Fibroblast of gingiva (primary cell): Measurements from ENCODE around the gene GRAP2.
"Not testable (repeated sequence)": the region's sequence is repeated elsewhere in the genome, so short reads cannot be mapped to it uniquely, and the experiment has no call there.

ENCODE experiments used
- DNase-seq: peaks from one replicate; pipeline ENCODE4 v3.0.0-alpha.2; 2011; ENCODE audit warnings: low read depth

The GRAP2 gene

DNA sequence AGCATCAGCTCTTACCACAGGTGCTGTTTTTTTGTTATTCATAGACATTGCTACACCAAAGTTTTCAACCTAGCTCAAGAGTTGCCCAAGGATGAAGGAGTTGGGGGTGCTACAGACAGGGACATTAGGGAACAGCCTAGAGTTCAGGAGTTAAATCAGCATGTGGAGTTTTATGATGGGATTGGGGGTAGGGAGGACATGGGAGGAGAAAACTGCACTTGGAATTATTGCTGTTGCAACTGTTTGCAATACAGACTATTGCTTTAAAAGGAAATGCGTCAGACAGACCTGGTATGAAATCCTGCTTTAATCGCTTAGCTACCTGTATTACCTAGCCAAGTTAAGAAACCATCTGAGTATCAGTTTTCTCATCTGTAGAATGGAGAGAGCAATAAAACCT, 65.6 kb downstream of the GRAP2 start:
- no peak for DNase-seq

- DNase-seq, result no peak
Measured at GRCh38 chr22:39967103-39967829, 66.4 kb downstream of the GRAP2 start.

GRCh38 chr22:39967996-39968972, 67.4 kb downstream of the GRAP2 start:
- no peak for DNase-seq

- no peak for DNase-seq
Measured at GRCh38 chr22:39970742-39971141, 69.9 kb downstream of the GRAP2 start.

- DNase-seq, result no peak
Measured at GRCh38 chr22:39972641-39973040, 71.8 kb downstream of the GRAP2 start.

- DNase-seq, result no peak
Measured at GRCh38 chr22:39973656-39974055, 72.8 kb downstream of the GRAP2 start.

GRCh38 chr22:39974065-39974464, 73.2 kb downstream of the GRAP2 start:
- DNase-seq, result no peak

DNA sequence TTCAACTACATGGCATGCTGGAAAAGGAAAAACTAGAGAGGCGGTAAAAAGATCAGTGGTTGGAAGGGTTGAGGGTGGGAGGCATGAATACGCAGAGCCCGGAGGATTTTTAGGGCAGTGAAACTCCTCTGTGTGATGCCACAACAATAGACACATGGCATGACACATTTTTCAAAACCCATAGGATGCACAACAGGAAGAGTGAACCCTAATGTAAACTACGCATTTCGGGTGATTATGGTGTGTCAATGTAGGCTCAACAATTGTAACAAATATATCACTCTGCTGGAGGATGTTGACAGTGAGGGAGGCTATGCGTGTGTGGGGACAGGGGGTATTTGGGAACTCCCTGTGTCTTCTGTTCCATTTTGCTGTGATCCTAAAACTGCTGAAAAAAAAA, 78.2 kb downstream of the GRAP2 start:
- no peak for DNase-seq

DNA sequence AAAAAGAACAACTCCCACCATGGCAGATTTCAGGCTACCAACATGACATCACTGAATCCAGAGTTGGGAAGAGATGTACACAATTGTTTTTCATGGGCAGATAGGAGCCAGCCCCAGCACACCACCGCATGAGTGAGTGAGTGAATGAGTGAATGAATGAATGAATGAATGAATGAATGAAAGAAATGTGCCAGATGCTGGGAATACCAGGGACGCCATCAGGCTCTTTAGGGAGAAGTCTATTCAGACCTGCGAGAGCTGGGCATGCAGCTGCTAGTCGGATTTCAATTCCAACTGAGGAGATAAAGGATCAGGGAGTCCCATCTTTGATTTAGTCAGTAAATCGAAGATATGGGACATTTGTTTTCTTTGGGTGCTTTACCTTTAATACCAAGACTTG, 78.6 kb downstream of the GRAP2 start:
- DNase-seq, result no peak

DNA sequence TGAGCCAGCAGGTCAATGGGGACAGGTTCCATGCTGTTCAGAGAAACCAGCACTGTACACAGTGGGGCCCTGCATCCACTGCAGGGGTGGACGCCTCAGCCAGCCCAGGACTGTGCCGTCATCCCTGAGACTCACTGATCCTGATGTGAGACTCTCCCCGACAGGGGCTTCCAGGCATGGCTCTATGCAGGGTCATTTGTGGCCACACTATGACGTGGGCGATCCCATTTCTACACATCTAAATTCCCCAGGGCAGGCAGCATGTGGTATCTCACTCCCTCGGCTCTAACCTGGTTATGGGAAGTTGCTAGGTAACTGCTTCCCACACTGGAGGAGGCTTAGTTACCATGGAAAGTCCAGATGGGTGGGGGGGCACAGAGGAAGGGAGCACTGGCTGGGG, 79.7 kb downstream of the GRAP2 start:
- no peak for DNase-seq

- no peak for DNase-seq
Measured at GRCh38 chr22:39983346-39983745, 82.5 kb downstream of the GRAP2 start.

DNA sequence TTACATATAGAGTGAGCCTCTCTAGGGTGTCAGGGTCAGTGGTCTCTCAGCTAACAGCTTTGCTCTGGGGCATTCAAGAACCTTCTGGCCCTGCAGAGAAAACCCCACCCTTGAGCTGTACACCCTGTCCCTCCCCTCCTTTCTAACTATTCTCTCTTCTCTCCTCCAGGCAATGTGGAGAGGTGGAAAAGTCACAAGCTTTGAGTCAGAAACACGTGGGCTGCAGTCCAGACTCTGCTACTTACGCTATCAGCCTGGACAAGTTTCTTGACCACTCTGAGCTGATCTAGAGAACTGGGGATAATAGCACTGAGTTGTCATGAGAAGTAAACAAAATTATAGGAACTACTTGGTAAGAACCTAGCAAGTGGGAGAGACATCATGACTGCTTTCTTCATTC, 83.1 kb downstream of the GRAP2 start:
- DNase-seq, result no peak

GRCh38 chr22:39984746-39985145, 83.9 kb downstream of the GRAP2 start:
- no peak for DNase-seq

DNA sequence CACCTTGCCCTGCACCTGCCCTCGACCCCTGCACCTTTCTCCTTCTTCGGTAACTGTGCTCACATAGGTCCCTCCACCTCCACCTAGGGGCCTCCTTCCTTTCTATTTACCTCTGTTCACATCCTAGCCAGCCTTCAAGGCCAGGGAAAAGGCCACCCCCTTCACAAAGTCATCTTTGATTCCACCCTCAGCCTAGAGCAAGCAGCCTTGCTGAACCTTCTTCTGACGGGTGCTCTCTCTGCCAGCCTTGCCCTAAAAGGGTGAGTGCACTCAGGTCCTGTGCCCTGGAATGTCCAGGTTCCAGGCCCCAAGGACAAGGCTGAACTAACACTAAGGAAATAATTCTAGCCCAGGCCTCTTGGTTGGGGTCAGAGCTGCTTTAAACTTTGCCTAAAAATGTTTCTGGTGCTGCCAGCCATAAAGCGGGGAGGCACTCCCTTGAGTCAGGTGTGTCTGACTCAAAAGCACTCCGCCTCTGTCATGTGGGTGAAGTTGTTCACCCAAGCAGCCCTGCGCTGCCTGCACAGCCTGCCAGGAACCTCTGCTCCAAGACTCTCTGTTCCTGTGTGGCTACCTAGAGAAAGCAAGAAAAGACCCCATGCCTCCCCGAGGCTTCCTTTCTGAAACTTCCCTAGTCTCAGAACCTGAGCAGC, 84.6 kb downstream of the GRAP2 start:
- no peak for DNase-seq

DNA sequence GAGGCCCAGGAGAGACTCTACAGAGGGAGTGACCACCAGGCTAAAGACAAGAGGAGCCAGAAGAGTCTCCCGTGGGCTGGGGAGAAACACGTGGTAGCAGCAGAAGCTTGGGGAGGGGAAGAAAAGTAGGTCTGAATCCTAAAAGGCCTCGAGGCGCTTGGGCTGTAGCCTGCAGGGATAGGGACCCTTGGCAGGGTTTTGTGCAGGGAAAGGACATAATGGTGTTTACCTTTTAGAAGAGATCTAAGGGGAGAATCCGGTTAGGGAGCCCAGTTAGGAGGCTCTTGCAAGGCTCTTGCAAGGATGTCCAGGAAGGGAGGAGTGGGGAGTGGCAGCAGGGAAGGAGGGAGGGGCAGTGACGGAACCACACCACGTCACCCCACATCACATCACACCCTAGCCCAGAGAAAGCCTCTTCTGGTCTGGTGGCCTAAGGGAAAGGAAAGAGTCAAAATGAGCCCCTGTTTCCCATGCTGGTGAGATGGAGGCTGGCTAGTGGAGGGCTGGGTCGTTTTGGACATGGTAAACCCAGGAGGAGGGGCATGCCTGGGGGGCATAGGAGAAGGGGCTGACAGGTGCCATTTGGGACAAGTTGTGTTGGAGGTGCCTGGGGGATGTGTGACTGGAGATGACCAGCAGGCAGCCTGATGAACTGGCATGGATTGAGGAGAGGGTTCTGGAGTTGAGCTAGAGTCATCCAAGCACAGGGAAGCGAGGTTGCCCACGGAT, 87.7 kb downstream of the GRAP2 start:
- DNase-seq, result no peak

- DNase-seq, result no peak
Measured at GRCh38 chr22:39989633-39990032, 88.7 kb downstream of the GRAP2 start.

GRCh38 chr22:39990686-39991085, 89.8 kb downstream of the GRAP2 start:
- no peak for DNase-seq

DNA sequence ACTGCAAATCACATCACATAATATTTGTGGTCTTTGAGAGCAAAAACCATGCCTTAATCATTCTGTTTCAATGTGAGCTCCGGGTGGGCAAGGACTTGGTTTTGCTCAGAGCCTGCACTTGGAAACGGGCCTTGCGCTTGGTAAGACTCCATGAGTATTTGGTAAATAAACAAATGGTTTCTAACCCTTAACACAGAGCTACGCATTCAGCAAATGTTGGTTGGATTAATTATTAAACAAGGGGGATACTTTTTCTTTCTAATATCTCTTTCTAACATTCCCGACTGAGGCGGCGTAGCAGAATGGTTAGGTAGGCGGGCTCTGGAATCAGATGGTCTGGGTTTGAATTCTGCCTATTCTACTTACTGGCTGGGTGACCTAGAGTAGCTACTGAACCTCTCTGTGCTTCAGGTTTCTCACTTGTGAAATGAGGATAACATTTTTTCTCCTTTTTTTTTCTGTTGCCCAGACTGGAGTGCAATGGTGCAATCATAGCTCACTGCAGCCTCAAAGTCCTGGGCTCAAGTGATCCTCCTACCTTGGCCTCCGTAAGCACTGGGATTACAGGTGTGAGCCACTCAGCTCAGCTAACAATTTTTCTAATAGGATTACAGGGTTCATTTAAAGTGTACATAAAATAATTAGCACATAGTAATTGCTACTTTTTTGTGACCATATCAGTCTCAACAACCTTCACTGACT, 90.4 kb downstream of the GRAP2 start:
- DNase-seq, result no peak

DNA sequence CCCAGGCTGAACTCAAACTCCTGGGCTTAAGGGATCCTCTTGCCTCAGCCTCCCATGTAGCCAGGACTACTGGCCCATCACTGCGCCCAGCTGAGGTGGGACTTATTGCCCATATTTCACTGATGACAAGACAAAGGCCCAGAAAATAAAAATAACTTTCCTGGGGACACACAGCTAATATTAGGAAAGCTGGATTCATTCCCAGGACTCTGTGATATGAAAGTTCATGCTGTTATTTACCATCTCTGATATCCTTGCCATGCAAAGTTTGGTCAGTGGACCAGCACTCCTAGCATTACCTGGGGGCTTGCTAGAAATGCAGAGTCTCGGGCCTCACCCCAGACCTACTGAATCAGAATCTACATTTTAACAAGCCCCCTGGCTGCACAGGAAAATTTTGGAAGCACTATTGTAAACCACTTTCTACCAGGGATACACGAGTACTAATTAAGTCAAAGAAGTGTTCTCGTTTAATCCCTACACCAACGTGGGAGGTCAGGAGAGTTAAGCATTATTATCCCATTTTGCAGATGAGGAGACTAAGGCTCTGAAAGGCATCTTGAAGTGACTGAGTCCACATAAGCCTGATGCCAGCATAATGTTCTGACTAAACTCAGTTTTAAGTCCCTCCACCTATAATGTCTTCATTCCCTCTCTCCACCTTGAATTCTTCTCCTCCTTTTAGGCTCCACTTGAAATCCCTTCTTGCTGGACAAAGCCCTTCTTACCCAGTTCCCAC, 91.4 kb downstream of the GRAP2 start:
- no peak for DNase-seq

- not testable (repeated sequence) for DNase-seq
Measured at GRCh38 chr22:39992894-39993293, 92.0 kb downstream of the GRAP2 start.
